GM23338 (cell line): Measurements from ENCODE around the gene DGKK. TPM values are rescaled to one million over a fixed set of nuclear protein-coding genes. Genes with fewer than 3 reads are reported as not detected.

ENCODE experiments used
- ATAC-seq: fragments of 200-7000 bp; cut with Tn5 transposase; 3 replicates; pipeline ENCODE4 v1.9.1; 2020
- DNase-seq: peaks from one replicate; pipeline ENCODE4 v3.0.0-alpha.2; 2015; ENCODE audit warnings: low spot score
- H2AFZ ChIP-seq: fragments of 200-600 bp; sonication (generic); 2 replicates; pipeline ENCODE4 v1.8.0; 2016; ENCODE audit warnings: antibody characterized with exemption, mild to moderate bottlenecking, moderate library complexity
- H3F3A ChIP-seq: fragments of 200-600 bp; sonication (generic); replicated peaks from 2 replicates; pipeline ENCODE4 v1.8.0; 2017; ENCODE audit warnings: antibody characterized with exemption, mixed run types, low read depth
- H3K27ac ChIP-seq: fragments of 200-600 bp; sonication (generic); 2 replicates; pipeline ENCODE4 v1.6.1; 2016; ENCODE audit warnings: low read depth
- H3K27me3 ChIP-seq: fragments of 200-600 bp; sonication (generic); 2 replicates; pipeline ENCODE4 v1.8.0; 2016; ENCODE audit warnings: mild to moderate bottlenecking, mixed run types, moderate library complexity; ENCODE audit not compliant: insufficient read depth
- H3K36me3 ChIP-seq: fragments of 200-600 bp; sonication (generic); 2 replicates; pipeline ENCODE4 v1.8.0; 2016; ENCODE audit warnings: mild to moderate bottlenecking; ENCODE audit not compliant: insufficient read depth
- H3K4me1 ChIP-seq: fragments of 200-600 bp; sonication (generic); 2 replicates; pipeline ENCODE4 v1.8.0; 2016; ENCODE audit warnings: mild to moderate bottlenecking, moderate library complexity; ENCODE audit not compliant: insufficient read depth
- H3K4me2 ChIP-seq: fragments of 200-600 bp; sonication (generic); 2 replicates; pipeline ENCODE4 v1.7.1; 2017; ENCODE audit warnings: mixed run types
- H3K4me3 ChIP-seq: fragments of 200-600 bp; sonication (generic); 2 replicates; pipeline ENCODE4 v1.6.1; 2016; ENCODE audit warnings: mixed run types
- H3K79me2 ChIP-seq: fragments of 200-600 bp; sonication (generic); replicated peaks from 2 replicates; pipeline ENCODE4 v1.8.0; 2017; ENCODE audit warnings: mild to moderate bottlenecking; ENCODE audit not compliant: insufficient read depth
- H3K9me2 ChIP-seq: fragments of 200-600 bp; sonication (generic); 2 replicates; pipeline ENCODE4 v1.8.0; 2017; ENCODE audit not compliant: insufficient read depth
- H4K20me1 ChIP-seq: fragments of 200-600 bp; sonication (generic); replicated peaks from 2 replicates; pipeline ENCODE4 v1.8.0; 2017; ENCODE audit warnings: mild to moderate bottlenecking; ENCODE audit not compliant: insufficient read depth
- H3K27ac Mint-ChIP-seq: 2 replicates; pipeline ENCODE4 v1.8.0; 2020; ENCODE audit warnings: inconsistent platforms, mild to moderate bottlenecking, moderate library complexity, mixed read lengths
- H3K27me3 Mint-ChIP-seq: 3 replicates; pipeline ENCODE4 v1.8.0; 2022; ENCODE audit warnings: low read depth, mild to moderate bottlenecking, moderate library complexity, mixed read lengths, inconsistent platforms; ENCODE audit not compliant: insufficient read depth, poor library complexity
- H3K36me3 Mint-ChIP-seq: 3 replicates; pipeline ENCODE4 v1.8.0; 2021; ENCODE audit warnings: low read depth, mild to moderate bottlenecking, inconsistent platforms, moderate library complexity, mixed read lengths
- H3K4me1 Mint-ChIP-seq: 3 replicates; pipeline ENCODE4 v1.8.0; 2020; ENCODE audit warnings: mild to moderate bottlenecking, inconsistent platforms, mixed read lengths
- H3K4me3 Mint-ChIP-seq: 3 replicates; pipeline ENCODE4 v1.8.0; 2021; ENCODE audit warnings: moderate library complexity, mild to moderate bottlenecking, inconsistent platforms, mixed read lengths
- H3K9me3 Mint-ChIP-seq: 3 replicates; pipeline ENCODE4 v1.8.0; 2020; ENCODE audit warnings: moderate library complexity, mild to moderate bottlenecking, inconsistent platforms, mixed read lengths
- CREB1 ChIP-seq: fragments of 250-450 bp; sonication (Bioruptor Pico); IDR thresholded peaks from 2 replicates; pipeline ENCODE4 v1.5.0; 2020; ENCODE audit warnings: low read depth, mild to moderate bottlenecking, moderate library complexity
- EZH2 ChIP-seq: fragments of 200-600 bp; sonication (generic); IDR thresholded peaks from one replicate; pipeline ENCODE4 v1.8.0; 2017; ENCODE audit warnings: antibody characterized with exemption, mild to moderate bottlenecking, low read depth; ENCODE audit not compliant: unreplicated experiment
- EZH2phosphoT487 ChIP-seq: fragments of 200-600 bp; sonication (generic); IDR thresholded peaks from one replicate; pipeline ENCODE4 v1.8.1; 2018; ENCODE audit warnings: antibody characterized with exemption; ENCODE audit not compliant: unreplicated experiment
- JUNB ChIP-seq: IDR thresholded peaks from one replicate; pipeline ENCODE4 v1.6.1; 2016; ENCODE audit warnings: antibody characterized with exemption; ENCODE audit not compliant: unreplicated experiment
- NANOG ChIP-seq: IDR thresholded peaks from 2 replicates; pipeline ENCODE4 v1.6.1; 2016; ENCODE audit warnings: antibody characterized with exemption, borderline replicate concordance
- POLR2AphosphoS5 ChIP-seq: IDR thresholded peaks from 2 replicates; pipeline ENCODE4 v1.6.1; 2016; ENCODE audit warnings: antibody characterized with exemption, low read depth
- ZNF114 ChIP-seq: fragments of 250-450 bp; sonication (Bioruptor Pico); IDR thresholded peaks from 2 replicates; pipeline ENCODE4 v1.5.0; 2020; ENCODE audit warnings: mild to moderate bottlenecking, moderate library complexity
- ZNF331 ChIP-seq: fragments of 250-450 bp; sonication (Bioruptor Pico); IDR thresholded peaks from 2 replicates; pipeline ENCODE4 v1.5.0; 2020; ENCODE audit warnings: low read depth, mild to moderate bottlenecking, moderate library complexity
- polyA plus RNA-seq: library from polyadenylated mRNA; unstranded; fragments of >200 nt; fragmentation: Nextera tagmentation; extraction: Ambion mirVana; gene quantifications from 2 replicates; pipeline ENCODE4 v1.2.1, GENCODE V29; 2016
- total RNA-seq: library from RNA; depleted of rRNA; stranded (reverse); fragments of >200 nt; shearing (Covaris generic); gene quantifications from 2 replicates; pipeline ENCODE4 v1.2.3, GENCODE V29; 2014
- TF ChIP-seq, protein P1 (sequence below): IDR thresholded peaks from one replicate; pipeline ENCODE4 v1.6.1; 2018; ENCODE audit warnings: antibody characterized with exemption; ENCODE audit not compliant: unreplicated experiment
- TF ChIP-seq, protein P2 (sequence below): fragments of 250-450 bp; sonication (Bioruptor Pico); IDR thresholded peaks from 2 replicates; pipeline ENCODE4 v1.5.0; 2020; ENCODE audit warnings: mild to moderate bottlenecking, moderate library complexity

The DGKK gene
- total and polyA plus RNA-seq, 2 experiments from 2014 or later: 2.1 to 8.9 TPM

DNA sequence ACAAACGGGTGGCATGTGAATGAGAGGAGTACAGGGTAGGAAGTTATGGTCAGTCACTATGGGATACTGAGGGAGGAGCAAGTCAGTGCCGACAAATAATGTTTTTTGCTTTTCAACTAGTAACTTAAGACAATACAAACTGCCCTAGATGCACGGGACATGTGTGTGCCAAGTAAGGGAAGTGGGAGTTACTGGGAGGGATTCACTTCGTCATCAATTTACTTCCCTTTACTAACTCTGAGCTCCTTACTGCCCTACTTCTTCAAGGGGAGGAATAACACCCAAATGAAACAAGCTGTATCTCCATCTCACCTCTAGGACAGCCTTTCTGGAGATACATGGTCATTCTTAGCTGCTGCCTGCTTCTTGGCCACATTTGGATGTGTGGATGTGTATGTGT is 97.7 kb downstream of the DGKK start:
- peaks cover 30% of the 10 kb centered on the region for H3K36me3 Mint-ChIP-seq
- Histone ChIP-seq H2AFZ (no peak overlapping the region), H3K79me2 (no peaks in the 10 kb centered on the region), H3K9me2 (no peaks in the 10 kb centered on the region), H3K27ac (no peak overlapping the region), H3K36me3 (no peaks in the 10 kb centered on the region), H3F3A (no peaks in the 10 kb centered on the region), H4K20me1 (no peaks in the 10 kb centered on the region), H3K4me2 (no peak overlapping the region), H3K4me3 (no peak overlapping the region), H3K4me1 (no peaks in the 10 kb centered on the region), H3K27me3 (no peaks in the 10 kb centered on the region)
- DNase-seq (no peak), ATAC-seq (no peak)
- H3K4me3 Mint-ChIP-seq: no peak overlapping the region
- no peaks in the 10 kb centered on the region for H3K9me3 Mint-ChIP-seq
- H3K27ac Mint-ChIP-seq: no peak overlapping the region
- TF ChIP-seq, protein P1, sequence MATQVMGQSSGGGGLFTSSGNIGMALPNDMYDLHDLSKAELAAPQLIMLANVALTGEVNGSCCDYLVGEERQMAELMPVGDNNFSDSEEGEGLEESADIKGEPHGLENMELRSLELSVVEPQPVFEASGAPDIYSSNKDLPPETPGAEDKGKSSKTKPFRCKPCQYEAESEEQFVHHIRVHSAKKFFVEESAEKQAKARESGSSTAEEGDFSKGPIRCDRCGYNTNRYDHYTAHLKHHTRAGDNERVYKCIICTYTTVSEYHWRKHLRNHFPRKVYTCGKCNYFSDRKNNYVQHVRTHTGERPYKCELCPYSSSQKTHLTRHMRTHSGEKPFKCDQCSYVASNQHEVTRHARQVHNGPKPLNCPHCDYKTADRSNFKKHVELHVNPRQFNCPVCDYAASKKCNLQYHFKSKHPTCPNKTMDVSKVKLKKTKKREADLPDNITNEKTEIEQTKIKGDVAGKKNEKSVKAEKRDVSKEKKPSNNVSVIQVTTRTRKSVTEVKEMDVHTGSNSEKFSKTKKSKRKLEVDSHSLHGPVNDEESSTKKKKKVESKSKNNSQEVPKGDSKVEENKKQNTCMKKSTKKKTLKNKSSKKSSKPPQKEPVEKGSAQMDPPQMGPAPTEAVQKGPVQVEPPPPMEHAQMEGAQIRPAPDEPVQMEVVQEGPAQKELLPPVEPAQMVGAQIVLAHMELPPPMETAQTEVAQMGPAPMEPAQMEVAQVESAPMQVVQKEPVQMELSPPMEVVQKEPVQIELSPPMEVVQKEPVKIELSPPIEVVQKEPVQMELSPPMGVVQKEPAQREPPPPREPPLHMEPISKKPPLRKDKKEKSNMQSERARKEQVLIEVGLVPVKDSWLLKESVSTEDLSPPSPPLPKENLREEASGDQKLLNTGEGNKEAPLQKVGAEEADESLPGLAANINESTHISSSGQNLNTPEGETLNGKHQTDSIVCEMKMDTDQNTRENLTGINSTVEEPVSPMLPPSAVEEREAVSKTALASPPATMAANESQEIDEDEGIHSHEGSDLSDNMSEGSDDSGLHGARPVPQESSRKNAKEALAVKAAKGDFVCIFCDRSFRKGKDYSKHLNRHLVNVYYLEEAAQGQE: no peak
- TF ChIP-seq EZH2phosphoT487 (no peak), ZNF114 (no peak), JUNB (no peak), POLR2AphosphoS5 (no peak), CREB1 (CRISPR knock-in tag) (no peak), EZH2 (no peak), NANOG (no peak), ZNF331 (CRISPR knock-in tag) (no peak)
- TF ChIP-seq, protein P2, sequence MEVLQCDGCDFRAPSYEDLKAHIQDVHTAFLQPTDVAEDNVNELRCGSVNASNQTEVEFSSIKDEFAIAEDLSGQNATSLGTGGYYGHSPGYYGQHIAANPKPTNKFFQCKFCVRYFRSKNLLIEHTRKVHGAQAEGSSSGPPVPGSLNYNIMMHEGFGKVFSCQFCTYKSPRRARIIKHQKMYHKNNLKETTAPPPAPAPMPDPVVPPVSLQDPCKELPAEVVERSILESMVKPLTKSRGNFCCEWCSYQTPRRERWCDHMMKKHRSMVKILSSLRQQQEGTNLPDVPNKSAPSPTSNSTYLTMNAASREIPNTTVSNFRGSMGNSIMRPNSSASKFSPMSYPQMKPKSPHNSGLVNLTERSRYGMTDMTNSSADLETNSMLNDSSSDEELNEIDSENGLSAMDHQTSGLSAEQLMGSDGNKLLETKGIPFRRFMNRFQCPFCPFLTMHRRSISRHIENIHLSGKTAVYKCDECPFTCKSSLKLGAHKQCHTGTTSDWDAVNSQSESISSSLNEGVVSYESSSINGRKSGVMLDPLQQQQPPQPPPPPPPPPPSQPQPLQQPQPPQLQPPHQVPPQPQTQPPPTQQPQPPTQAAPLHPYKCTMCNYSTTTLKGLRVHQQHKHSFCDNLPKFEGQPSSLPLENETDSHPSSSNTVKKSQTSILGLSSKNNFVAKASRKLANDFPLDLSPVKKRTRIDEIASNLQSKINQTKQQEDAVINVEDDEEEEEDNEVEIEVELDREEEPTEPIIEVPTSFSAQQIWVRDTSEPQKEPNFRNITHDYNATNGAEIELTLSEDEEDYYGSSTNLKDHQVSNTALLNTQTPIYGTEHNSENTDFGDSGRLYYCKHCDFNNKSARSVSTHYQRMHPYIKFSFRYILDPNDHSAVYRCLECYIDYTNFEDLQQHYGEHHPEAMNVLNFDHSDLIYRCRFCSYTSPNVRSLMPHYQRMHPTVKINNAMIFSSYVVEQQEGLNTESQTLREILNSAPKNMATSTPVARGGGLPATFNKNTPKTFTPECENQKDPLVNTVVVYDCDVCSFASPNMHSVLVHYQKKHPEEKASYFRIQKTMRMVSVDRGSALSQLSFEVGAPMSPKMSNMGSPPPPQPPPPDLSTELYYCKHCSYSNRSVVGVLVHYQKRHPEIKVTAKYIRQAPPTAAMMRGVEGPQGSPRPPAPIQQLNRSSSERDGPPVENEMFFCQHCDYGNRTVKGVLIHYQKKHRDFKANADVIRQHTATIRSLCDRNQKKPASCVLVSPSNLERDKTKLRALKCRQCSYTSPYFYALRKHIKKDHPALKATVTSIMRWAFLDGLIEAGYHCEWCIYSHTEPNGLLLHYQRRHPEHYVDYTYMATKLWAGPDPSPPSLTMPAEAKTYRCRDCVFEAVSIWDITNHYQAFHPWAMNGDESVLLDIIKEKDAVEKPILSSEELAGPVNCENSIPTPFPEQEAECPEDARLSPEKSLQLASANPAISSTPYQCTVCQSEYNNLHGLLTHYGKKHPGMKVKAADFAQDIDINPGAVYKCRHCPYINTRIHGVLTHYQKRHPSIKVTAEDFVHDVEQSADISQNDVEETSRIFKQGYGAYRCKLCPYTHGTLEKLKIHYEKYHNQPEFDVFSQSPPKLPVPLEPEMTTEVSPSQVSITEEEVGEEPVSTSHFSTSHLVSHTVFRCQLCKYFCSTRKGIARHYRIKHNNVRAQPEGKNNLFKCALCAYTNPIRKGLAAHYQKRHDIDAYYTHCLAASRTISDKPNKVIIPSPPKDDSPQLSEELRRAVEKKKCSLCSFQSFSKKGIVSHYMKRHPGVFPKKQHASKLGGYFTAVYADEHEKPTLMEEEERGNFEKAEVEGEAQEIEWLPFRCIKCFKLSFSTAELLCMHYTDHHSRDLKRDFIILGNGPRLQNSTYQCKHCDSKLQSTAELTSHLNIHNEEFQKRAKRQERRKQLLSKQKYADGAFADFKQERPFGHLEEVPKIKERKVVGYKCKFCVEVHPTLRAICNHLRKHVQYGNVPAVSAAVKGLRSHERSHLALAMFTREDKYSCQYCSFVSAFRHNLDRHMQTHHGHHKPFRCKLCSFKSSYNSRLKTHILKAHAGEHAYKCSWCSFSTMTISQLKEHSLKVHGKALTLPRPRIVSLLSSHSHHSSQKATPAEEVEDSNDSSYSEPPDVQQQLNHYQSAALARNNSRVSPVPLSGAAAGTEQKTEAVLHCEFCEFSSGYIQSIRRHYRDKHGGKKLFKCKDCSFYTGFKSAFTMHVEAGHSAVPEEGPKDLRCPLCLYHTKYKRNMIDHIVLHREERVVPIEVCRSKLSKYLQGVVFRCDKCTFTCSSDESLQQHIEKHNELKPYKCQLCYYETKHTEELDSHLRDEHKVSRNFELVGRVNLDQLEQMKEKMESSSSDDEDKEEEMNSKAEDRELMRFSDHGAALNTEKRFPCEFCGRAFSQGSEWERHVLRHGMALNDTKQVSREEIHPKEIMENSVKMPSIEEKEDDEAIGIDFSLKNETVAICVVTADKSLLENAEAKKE (CRISPR knock-in tag): no peak
- H3K4me1 Mint-ChIP-seq: peaks cover 2% of the 10 kb centered on the region; the same call in 2 of the 3 replicates
- H3K27me3 Mint-ChIP-seq: peaks cover 5% of the 10 kb centered on the region
